Measurements from ENCODE around the gene TRIM67.
"Not testable (repeated sequence)": the region's sequence is repeated elsewhere in the genome, so short reads cannot be mapped to it uniquely, and the experiment has no call there.

- TF ChIP-seq, protein P1, sequence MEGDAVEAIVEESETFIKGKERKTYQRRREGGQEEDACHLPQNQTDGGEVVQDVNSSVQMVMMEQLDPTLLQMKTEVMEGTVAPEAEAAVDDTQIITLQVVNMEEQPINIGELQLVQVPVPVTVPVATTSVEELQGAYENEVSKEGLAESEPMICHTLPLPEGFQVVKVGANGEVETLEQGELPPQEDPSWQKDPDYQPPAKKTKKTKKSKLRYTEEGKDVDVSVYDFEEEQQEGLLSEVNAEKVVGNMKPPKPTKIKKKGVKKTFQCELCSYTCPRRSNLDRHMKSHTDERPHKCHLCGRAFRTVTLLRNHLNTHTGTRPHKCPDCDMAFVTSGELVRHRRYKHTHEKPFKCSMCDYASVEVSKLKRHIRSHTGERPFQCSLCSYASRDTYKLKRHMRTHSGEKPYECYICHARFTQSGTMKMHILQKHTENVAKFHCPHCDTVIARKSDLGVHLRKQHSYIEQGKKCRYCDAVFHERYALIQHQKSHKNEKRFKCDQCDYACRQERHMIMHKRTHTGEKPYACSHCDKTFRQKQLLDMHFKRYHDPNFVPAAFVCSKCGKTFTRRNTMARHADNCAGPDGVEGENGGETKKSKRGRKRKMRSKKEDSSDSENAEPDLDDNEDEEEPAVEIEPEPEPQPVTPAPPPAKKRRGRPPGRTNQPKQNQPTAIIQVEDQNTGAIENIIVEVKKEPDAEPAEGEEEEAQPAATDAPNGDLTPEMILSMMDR (IDR thresholded peaks at IDR 0.05) = not testable (repeated sequence)
- TF ChIP-seq POLR2A (IDR thresholded peaks at IDR 0.05) = not testable (repeated sequence)
Measured at GRCh38 chr1:231127106-231127505, 34.8 kb upstream of the TRIM67 start.
